Activated T-cell treated with anti-CD3 and anti-CD28 coated beads, Interleukin-2, amount 50 U/mL, for 48 hours (primary cell): ENCODE data around the gene ASTN2.

Experiments used
- DNase-seq, 2 experiments: peaks; one replicate each; pipeline ENCODE4 v3.0.0-alpha.2; 2020

ASTN2 gene

GRCh38 chr9:116430849-116431248 lies 984.0 kb downstream of the ASTN2 start:
- DNase-seq, result no peak

GRCh38 chr9:116425244-116425643 lies 989.6 kb downstream of the ASTN2 start:
- DNase-seq, result no peak

GRCh38 chr9:116423149-116423548 lies 991.7 kb downstream of the ASTN2 start:
- DNase-seq, result no peak

- no peak for DNase-seq
Observed at GRCh38 chr9:116422119-116422979, 992.5 kb downstream of the ASTN2 start.

GRCh38 chr9:116420993-116421538 lies 993.8 kb downstream of the ASTN2 start:
- no peak for DNase-seq

GRCh38 chr9:116419181-116419580 lies 995.7 kb downstream of the ASTN2 start:
- no peak for DNase-seq

- DNase-seq, result no peak
Observed at GRCh38 chr9:116417464-116417863, 997.4 kb downstream of the ASTN2 start.

GRCh38 chr9:116416421-116416820 lies 998.4 kb downstream of the ASTN2 start:
- DNase-seq, result no peak

GRCh38 chr9:116414374-116414773 lies 1000.5 kb downstream of the ASTN2 start:
- no peak for DNase-seq

GRCh38 chr9:116411506-116411905 lies 1003.4 kb downstream of the ASTN2 start:
- no peak for DNase-seq

- no peak for DNase-seq
Observed at GRCh38 chr9:116409638-116410037, 1005.2 kb downstream of the ASTN2 start.

- DNase-seq, result no peak
Observed at GRCh38 chr9:116409129-116409528, 1005.7 kb downstream of the ASTN2 start.

GRCh38 chr9:116406469-116406868 lies 1008.4 kb downstream of the ASTN2 start:
- DNase-seq, result no peak

- no peak for DNase-seq
Observed at GRCh38 chr9:116405321-116405720, 1009.5 kb downstream of the ASTN2 start.

GRCh38 chr9:116404228-116404627 lies 1010.6 kb downstream of the ASTN2 start:
- no peak for DNase-seq

GRCh38 chr9:116403171-116403570 lies 1011.7 kb downstream of the ASTN2 start:
- no peak for DNase-seq

- DNase-seq, result no peak
Observed at GRCh38 chr9:116395699-116396037, 1019.2 kb downstream of the ASTN2 start.

- DNase-seq, result no peak
Observed at GRCh38 chr9:116394894-116395698, 1019.8 kb downstream of the ASTN2 start.

GRCh38 chr9:116394070-116394469 lies 1020.8 kb downstream of the ASTN2 start:
- no peak for DNase-seq

- DNase-seq, result no peak
Observed at GRCh38 chr9:116393198-116393597, 1021.7 kb downstream of the ASTN2 start.

- DNase-seq, result no peak
Observed at GRCh38 chr9:116391306-116391900, 1023.5 kb downstream of the ASTN2 start.

GRCh38 chr9:116390303-116391228 lies 1024.3 kb downstream of the ASTN2 start:
- no peak for DNase-seq
